GM12878 (cell line): ENCODE measurements around the gene MTM1.

Experiments used
- CHD2 ChIP-seq: IDR thresholded peaks from 2 replicates; pipeline ENCODE4 v1.6.1; 2011; ENCODE audit warnings: low read depth, low read length, improper control_type of control experiment, borderline replicate concordance
- ZSCAN29 ChIP-seq: fragments of 450-650 bp; IDR thresholded peaks from 2 replicates; pipeline ENCODE4 v1.6.1; 2017; ENCODE audit warnings: mild to moderate bottlenecking, moderate library complexity

- TF ChIP-seq ZSCAN29 (no peak), CHD2 (no peak)
These were observed 30.8 kb downstream of the MTM1 start for GRCh38 chrX:150599226-150599625.
